ENCODE results near the gene PPP1R12A.

PPP1R12A gene

DNA sequence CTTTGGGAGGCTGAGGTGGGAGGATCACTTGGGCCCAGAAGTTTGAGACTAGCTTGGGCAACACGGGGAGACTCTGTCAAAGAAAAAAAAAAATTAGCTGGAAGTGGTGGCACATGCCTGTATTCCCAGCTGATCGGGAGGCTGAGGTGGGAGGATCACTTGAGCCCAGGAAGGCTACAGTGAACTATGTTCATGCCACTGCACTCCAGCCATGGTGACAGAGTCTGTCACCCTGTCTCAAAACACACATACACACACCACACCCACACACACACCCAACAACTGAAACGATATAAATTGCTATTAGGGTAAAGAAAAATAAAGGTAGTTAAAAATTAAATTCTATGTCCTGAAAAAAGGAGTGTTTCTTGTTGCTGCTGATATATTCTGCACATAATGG, 7.9 kb downstream of the PPP1R12A start:
- H3K9ac ChIP-seq (ENCODE audit: low read depth, low read length): no peak overlapping the region

DNA sequence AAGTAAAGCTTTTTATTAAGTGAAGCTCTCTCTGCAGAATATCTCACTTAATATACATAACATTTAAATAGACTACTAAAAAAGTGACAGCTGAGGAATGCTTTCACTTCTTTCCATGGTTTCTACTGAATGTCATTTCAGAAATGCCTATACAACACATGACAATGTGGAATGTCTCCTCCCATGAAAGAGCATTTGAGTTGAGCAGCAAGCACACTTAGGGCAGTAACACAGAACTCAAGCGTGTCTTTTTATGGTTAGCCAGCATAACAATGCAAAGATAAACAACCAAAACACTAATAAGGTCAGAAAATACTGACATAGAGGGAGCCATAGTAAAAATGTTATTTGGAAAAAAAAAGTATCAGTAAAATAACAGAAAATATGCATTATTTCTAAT, 9.4 kb downstream of the PPP1R12A start:
- no peak overlapping the region for H3K9ac ChIP-seq (ENCODE audit: low read depth, low read length)
- H3K4me1 ChIP-seq (ENCODE audit: insufficient read depth, low read length): no peaks in the 10 kb centered on the region; the same call in 1 of the 2 replicates
- H3K36me3 ChIP-seq (ENCODE audit: insufficient read depth, low read length): no peaks in the 10 kb centered on the region
- no peaks in the 10 kb centered on the region for H3K9me3 ChIP-seq (ENCODE audit: control insufficient read depth, insufficient read depth, low read length)

More for the DNA sequence above, 7.9 kb downstream of the PPP1R12A start:
- Histone ChIP-seq H3K4me1 (ENCODE audit: insufficient read depth, low read length) (no peaks in the 10 kb centered on the region; the same call in 1 of the 2 replicates), H3K9me3 (ENCODE audit: control insufficient read depth, insufficient read depth, low read length) (no peaks in the 10 kb centered on the region), H3K36me3 (ENCODE audit: insufficient read depth, low read length) (no peaks in the 10 kb centered on the region)

DNA sequence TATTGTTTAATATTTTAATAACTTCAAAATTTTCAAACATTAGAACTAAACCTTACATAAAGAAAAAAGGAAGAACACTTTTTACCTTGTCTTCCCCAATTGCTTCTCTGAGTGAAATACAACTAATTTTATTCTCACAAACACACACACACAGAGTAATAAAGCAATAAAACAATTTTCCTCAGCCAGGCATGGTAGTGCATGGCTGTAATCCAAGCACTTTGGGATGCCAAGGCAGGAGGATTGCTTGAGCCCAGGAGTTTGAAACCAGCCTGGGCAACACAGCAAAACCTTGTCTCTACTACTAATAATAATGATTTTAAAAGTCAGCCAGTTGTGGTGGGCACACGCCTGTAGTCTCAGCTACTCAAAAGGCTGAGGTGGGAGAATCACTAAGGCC, 13.1 kb downstream of the PPP1R12A start:
- H3K36me3 ChIP-seq (ENCODE audit: insufficient read depth, low read length): no peaks in the 10 kb centered on the region
- peaks cover 3% of the 10 kb centered on the region; the same call in 1 of the 2 replicates for H3K4me1 ChIP-seq (ENCODE audit: insufficient read depth, low read length)
- no peak overlapping the region for H3K9ac ChIP-seq (ENCODE audit: low read depth, low read length)
- H3K9me3 ChIP-seq (ENCODE audit: control insufficient read depth, insufficient read depth, low read length): no peaks in the 10 kb centered on the region

DNA sequence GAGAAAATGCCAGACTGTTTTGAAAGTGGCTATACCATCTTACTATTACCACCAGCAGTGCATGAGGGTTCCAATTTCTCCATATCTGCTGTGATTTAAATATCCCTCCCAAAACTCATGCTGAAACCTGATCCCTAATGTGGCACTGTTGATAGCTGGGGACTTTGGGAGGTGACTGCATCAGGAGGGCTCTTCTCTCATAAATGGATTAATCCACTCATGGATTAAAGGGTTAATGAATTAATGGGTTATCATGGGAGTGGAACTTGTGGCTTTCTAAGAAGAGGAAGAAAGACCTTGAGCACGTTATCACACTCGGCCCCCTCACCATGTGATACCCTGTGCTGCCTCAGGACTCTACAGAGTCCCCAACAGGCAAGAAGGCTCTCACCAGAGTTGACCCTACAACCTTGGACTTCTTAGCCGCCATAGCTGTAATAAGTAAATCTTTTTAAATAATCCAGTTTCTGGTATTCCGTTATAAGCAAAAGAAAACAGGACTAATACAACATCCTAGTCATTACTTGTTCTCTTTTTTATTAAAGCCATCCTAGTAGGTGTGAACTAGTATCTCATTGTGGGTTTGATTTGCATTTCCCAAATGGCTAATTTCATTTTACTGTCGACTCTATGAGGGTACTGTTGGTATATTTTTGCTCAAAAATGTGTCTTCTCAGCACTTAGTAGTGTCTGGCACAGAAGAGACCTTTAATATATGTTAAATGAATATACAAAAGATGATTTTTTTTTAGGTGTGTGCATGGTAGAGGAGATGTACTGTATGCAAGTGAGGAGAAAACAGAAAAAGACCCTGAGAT, 14.3 kb downstream of the PPP1R12A start:
- Histone ChIP-seq H3K4me1 (ENCODE audit: insufficient read depth, low read length) (0 out of 2 replicates have a peak, but pooled peaks cover 3% of the 10 kb centered on the region), H3K9me3 (ENCODE audit: control insufficient read depth, insufficient read depth, low read length) (no peaks in the 10 kb centered on the region), H3K36me3 (ENCODE audit: insufficient read depth, low read length) (no peaks in the 10 kb centered on the region), H3K9ac (ENCODE audit: low read depth, low read length) (no peak overlapping the region)

DNA sequence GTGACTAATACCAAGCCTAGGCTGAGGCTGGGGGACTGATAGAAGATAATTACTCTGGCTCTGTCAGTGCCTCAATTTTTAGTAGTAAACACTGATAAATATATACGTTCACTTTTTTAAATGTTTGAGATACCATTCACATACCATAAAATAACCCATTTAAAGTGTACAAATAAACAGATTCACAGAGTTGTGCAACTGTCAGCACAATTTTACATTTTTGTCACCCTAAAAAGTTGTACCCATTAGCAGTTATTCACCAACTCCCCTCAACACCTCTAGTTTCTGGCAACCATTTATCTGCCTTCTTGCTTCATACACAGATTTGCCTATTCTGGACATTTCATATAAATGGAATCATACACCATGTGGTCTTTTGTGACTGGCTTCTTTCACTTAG, 15.1 kb downstream of the PPP1R12A start:
- H3K36me3 ChIP-seq (ENCODE audit: insufficient read depth, low read length): no peaks in the 10 kb centered on the region
- H3K9me3 ChIP-seq (ENCODE audit: control insufficient read depth, insufficient read depth, low read length): no peaks in the 10 kb centered on the region
- H3K4me1 ChIP-seq (ENCODE audit: insufficient read depth, low read length): 0 out of 2 replicates have a peak, but pooled peaks cover 3% of the 10 kb centered on the region
- H3K9ac ChIP-seq (ENCODE audit: low read depth, low read length): no peak overlapping the region

DNA sequence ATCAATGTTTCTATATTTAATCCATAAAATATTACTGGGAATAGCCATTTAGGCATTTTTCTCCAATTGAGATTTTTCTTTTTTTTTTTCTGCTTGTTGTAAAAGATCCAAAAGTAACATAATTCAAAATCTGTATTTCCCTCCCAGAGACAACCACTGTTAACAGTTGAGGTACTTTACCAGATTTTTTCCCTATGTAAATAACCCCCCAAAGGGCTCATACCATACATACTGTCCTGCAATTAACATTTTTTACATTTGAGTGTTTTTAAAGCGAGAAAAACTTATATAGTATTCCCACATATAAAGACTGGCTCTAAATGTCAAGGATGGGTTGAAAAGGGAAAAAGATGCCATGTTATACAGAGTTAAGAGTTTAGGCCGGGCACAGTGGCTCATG, 18.1 kb downstream of the PPP1R12A start:
- H3K4me1 ChIP-seq (ENCODE audit: insufficient read depth, low read length): peaks cover 6% of the 10 kb centered on the region; the same call in 1 of the 2 replicates

DNA sequence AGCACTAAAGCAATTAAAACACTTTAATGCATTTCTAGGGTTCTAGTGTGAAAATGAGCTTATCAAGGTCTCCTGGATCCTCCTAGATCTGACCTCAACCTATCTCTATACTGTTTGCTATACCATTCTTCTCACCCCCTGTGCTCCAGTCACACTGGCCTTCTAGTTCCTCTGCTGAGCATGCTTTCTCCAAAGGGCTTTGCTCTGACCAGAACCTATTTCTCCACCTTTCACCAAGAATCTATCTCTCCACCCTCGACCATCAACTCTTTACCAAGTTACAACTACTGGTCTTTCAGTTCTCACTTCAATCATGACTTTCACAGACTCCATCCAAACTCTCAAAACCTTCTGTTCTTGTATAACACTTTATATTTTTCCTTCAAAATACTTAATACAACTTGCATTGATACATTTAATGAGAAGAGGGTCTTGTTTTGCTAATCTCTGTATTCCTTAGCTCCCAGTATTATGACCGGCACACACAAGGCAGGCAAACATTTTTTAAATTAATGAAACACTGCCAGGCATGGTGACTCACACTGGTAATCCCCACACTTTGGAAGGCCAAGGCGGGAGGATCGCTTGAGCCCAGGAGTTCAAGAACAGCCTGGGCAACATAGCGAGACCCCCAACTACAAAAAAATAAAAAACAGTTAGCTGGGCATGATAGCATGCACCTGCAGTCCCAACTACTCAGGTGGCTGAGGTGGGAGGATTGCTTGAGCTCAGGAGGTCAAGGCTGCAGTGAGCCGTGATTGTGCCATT, 22.8 kb downstream of the PPP1R12A start:
- H3K9me3 ChIP-seq (ENCODE audit: control insufficient read depth, insufficient read depth, low read length): no peaks in the 10 kb centered on the region
- no peak overlapping the region for H3K9ac ChIP-seq (ENCODE audit: low read depth, low read length)
- peaks cover 12% of the 10 kb centered on the region for H3K4me1 ChIP-seq (ENCODE audit: insufficient read depth, low read length)
- no peaks in the 10 kb centered on the region for H3K36me3 ChIP-seq (ENCODE audit: insufficient read depth, low read length)

More for the DNA sequence above, 18.1 kb downstream of the PPP1R12A start:
- Histone ChIP-seq H3K9me3 (ENCODE audit: control insufficient read depth, insufficient read depth, low read length) (no peaks in the 10 kb centered on the region), H3K36me3 (ENCODE audit: insufficient read depth, low read length) (no peaks in the 10 kb centered on the region), H3K9ac (ENCODE audit: low read depth, low read length) (no peak overlapping the region)

DNA sequence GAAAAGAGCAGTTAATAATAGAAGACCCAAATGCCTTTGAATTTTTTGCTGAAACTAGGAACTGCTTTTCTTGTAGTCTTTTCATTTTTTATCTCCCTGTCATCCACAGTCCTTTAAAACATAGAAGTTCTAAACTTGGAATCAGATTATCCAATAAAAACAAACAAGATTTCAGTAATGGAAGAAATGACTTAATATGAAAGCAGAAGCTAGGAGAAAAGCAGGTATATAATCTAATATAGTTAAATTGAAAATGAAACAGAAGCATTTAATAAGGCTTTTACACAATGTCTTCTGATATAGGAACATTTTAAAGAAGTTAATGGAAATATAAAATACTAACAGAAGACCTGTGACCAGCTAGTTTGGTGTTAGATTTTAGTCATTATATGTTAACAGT, 26.5 kb downstream of the PPP1R12A start:
- no peaks in the 10 kb centered on the region for H3K9me3 ChIP-seq (ENCODE audit: control insufficient read depth, insufficient read depth, low read length)
- H3K9ac ChIP-seq (ENCODE audit: low read depth, low read length): no peak overlapping the region
- H3K36me3 ChIP-seq (ENCODE audit: insufficient read depth, low read length): no peaks in the 10 kb centered on the region
- H3K4me1 ChIP-seq (ENCODE audit: insufficient read depth, low read length): peaks cover 12% of the 10 kb centered on the region

DNA sequence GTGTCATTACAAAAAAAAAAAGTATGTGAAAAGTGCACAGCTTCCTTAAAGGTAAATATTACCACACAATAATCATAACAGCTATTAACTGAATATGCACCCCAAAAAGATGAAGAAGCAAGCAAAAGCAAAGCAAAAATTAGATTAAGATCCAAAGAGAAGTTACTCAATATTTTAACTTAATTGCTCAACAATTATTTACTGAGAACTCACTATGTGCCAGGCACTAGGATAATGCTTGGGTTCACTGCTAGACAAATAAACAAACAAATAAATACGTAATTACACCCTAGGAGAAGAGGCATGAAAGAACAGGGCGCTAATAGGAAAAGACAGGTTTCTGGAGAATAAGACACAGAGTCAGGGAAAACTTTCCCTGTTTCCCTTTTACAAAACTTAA, 33.4 kb downstream of the PPP1R12A start:
- H3K36me3 ChIP-seq (ENCODE audit: insufficient read depth, low read length): no peaks in the 10 kb centered on the region
- no peaks in the 10 kb centered on the region for H3K9me3 ChIP-seq (ENCODE audit: control insufficient read depth, insufficient read depth, low read length)
- H3K9ac ChIP-seq (ENCODE audit: low read depth, low read length): no peak overlapping the region
- peaks cover 7% of the 10 kb centered on the region for H3K4me1 ChIP-seq (ENCODE audit: insufficient read depth, low read length)

DNA sequence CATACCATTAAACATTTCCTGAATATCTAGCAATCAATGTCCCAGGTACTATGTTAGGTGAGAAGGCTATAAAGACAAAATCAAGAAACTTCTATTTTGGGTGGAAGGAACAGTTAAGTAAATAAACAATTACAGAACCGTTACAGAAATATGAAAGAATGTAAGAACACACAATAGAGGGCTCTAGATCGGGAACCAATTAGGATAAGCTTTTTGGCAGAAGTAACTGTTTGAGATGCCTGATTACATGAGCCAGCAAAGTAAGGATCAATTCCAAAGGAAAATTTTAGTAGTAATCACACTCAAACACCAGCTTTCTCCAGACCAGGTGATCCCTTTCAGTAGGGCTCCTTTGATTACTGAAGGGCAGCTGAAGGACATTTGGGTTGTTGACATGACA, 33.9 kb downstream of the PPP1R12A start:
- no peak overlapping the region for H3K9ac ChIP-seq (ENCODE audit: low read depth, low read length)
- H3K4me1 ChIP-seq (ENCODE audit: insufficient read depth, low read length): peaks cover 7% of the 10 kb centered on the region
- H3K36me3 ChIP-seq (ENCODE audit: insufficient read depth, low read length): no peaks in the 10 kb centered on the region
- H3K9me3 ChIP-seq (ENCODE audit: control insufficient read depth, insufficient read depth, low read length): no peaks in the 10 kb centered on the region

DNA sequence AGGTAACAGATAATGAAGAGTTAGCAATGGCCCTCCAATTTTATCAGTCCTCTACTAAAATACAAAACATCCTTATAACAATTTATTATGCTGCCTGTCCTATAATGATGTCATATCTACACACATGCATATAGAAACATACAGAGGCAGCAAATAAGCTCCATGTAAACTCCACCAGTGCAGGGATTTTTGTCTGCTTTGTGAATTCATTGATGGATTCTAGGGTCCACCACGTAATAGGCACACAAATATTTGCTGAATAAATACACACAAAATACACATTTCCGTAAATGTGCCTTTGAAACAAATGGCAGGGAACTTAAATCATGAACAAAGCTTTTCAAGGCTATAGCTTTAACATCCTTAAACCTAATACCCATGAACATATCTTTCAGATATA, 34.7 kb downstream of the PPP1R12A start:
- H3K4me1 ChIP-seq (ENCODE audit: insufficient read depth, low read length): peaks cover 7% of the 10 kb centered on the region
- no peaks in the 10 kb centered on the region for H3K36me3 ChIP-seq (ENCODE audit: insufficient read depth, low read length)
- H3K9me3 ChIP-seq (ENCODE audit: control insufficient read depth, insufficient read depth, low read length): no peaks in the 10 kb centered on the region
- H3K9ac ChIP-seq (ENCODE audit: low read depth, low read length): no peak overlapping the region

DNA sequence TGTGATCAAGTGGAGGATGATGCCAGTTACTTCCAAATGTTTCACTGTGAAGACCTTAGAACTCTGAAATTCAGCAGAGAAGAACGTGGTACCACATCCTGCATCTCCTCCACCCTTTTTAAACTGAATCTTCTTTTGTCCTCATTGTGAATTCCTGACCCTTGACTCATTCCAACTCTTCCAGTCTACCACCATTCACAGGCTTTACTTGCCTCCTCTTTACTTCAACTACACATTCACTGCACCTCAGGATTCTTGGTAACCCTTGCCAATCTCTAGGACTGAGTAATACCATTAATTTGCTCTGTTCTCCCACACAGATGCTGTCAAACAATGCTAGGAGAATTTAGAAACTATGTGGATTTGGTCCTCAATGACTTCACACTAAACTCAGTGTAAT, 37.3 kb downstream of the PPP1R12A start:
- no peak overlapping the region for H3K9ac ChIP-seq (ENCODE audit: low read depth, low read length)
- H3K9me3 ChIP-seq (ENCODE audit: control insufficient read depth, insufficient read depth, low read length): no peaks in the 10 kb centered on the region
- peaks cover 11% of the 10 kb centered on the region for H3K4me1 ChIP-seq (ENCODE audit: insufficient read depth, low read length)
- no peaks in the 10 kb centered on the region for H3K36me3 ChIP-seq (ENCODE audit: insufficient read depth, low read length)

DNA sequence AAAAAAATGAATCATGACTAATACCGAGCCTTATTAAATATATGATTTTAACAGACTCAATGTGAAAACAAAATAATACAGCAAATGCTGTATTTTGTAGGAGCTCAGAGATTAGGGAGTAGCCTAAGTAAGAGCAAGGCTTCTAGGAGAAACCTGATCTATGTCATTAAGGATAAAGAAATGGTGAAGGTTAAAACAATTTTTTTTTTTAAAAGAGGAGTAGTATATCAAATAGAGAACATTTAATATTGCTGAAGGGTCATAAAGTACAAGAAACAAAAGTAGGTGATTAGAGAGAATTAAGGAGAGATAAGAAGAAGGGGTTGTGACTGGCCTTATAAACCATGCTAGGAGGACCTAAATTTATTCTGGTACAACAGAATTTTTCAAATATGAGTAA, 39.1 kb downstream of the PPP1R12A start:
- no peak overlapping the region for H3K9ac ChIP-seq (ENCODE audit: low read depth, low read length)
- peaks cover 11% of the 10 kb centered on the region for H3K4me1 ChIP-seq (ENCODE audit: insufficient read depth, low read length)
- H3K9me3 ChIP-seq (ENCODE audit: control insufficient read depth, insufficient read depth, low read length): peaks cover 2% of the 10 kb centered on the region; the same call in 1 of the 2 replicates
- no peaks in the 10 kb centered on the region for H3K36me3 ChIP-seq (ENCODE audit: insufficient read depth, low read length)

DNA sequence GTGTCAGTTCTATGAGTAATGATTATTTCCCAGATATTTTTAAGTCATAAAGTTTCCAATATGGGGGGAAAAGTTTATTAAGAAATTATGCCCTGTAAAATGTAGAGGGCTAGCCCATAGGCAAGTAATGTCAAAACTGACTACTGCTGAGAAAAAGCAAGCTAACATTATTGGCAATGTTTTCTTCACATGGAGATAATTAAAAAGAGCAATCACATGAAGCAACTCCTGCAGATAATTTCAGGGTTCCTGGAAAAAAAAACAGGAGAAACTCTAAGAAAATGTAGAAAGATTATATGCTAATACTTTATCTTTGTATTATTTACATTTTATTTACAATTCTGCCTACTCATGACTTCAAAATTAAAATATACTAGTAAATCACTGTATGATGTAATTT, 39.8 kb downstream of the PPP1R12A start:
- Histone ChIP-seq H3K36me3 (ENCODE audit: insufficient read depth, low read length) (no peaks in the 10 kb centered on the region), H3K4me1 (ENCODE audit: insufficient read depth, low read length) (peaks cover 11% of the 10 kb centered on the region), H3K9me3 (ENCODE audit: control insufficient read depth, insufficient read depth, low read length) (peaks cover 2% of the 10 kb centered on the region; the same call in 1 of the 2 replicates), H3K9ac (ENCODE audit: low read depth, low read length) (no peak overlapping the region)

Measured in ES-I3 (cell line).